NCI-H82 (cell line): ENCODE measurements around the gene TFAP2B.

ENCODE experiments used
- DNase-seq: peaks from one replicate; lab custom pipeline; 2025; lab: John Stamatoyannopoulos, UW

The TFAP2B gene

DNA sequence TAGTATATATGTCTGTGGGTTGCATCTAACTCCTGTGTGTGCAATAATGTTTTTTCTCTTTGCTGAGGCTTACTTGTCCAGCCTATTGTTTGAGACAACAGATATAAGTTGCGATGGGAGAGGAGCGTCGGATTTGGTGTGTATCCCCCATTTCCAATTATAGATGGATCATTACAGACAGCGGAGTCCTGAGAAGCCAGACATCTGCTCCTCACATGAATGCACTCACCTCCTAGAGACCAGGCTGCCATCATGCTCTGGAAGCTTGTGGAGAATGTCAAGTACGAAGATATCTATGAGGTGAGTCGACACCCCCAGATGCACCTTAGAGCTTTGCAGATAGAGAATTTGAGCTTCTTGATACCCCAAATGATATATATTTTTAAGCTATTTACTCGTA is at the start of gene TFAP2B:
TFAP2B (plus strand) TSS at position 199 of the 400 bp plus-strand sequence; CDS start at position 220, 21 bp downstream.
- peak; percentile 25 for DNase-seq

DNA sequence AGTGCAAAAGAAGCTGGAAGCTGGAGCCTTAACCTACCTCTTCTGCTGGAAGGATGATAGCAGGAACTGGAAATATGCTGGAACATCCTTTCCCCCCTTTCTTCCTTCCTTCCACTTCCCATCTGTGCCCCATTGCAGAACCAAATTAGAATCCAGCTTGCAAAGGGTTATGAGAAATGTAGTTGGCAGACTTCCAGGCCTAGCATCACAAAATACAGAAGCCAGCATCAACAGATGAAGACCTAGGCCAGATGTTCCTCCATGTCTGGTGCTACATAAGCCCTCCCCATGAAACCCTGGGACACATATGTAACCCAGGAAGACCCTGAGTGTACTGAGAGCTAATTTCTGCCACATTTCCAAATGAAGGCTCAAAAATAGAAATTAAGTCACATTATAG is 40.0 kb upstream of the TFAP2B start:
- DNase-seq = peak; percentile 69

DNA sequence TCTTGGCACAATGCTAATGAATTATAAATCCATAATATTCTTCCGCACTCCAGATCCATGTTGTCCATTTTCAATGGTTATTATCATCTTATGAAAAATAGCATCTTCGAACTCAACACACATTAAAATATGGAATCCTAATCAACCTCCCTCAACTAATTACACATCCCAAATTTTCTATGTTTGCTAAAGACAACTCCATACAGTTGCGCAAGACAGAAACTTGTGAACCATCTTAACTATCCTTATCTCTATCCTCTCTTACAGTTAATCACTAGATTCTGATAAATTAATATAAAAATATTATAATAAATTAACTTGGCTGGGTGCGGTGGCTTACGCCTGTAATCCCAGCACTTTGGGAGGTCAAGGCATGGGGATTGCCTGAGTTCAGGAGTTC is 38.3 kb upstream of the TFAP2B start:
- no peak for DNase-seq

GRCh38 chr6:50785921-50786320 is 32.8 kb upstream of the TFAP2B start:
- DNase-seq = no peak

DNA sequence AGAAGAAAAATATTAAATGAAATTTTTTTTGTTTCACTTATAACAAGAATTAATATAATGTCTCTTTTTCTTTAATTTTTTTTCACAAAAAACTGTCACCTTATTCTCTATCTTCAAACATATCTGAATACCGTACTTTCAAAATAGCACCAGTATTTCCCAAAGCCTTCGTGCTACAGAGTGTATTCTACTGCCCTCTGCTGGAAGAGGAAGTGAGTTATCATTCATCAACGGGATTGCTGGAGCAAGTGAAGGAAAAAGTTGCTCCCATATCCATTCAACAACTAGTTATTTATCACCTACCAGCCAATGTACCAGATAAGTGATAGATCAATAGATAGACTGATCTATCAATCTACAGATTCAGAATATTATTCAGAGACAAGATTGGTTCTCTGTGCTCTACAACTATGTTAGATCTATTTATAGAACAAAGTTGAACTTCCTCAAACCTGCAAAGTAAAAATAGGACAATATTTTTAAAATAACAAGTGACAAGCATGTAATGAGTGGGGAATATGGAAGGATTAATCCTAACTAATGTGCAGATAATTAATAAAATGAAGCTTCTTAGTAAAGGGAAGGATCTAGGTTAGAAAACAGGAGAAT is 26.7 kb upstream of the TFAP2B start:
- peak; percentile 83 for DNase-seq

DNA sequence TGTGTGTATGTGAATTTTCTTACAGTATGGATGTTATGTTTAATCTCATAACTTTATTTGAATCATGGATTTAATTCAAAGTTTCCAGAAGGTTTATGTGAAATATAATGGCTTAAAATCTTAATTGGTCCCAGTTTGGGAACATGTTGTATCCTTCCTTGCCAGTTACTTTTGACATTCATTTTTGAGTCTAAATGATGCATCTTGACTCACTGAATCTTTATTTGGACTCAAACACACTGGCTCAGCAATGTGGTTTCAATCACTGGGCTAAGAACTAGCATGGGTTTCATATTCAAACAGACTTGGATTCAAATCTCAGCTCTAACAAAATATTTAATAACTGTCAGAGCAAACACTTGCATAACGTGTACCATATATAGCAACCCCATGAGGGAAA is 25.9 kb upstream of the TFAP2B start:
- no peak for DNase-seq

DNA sequence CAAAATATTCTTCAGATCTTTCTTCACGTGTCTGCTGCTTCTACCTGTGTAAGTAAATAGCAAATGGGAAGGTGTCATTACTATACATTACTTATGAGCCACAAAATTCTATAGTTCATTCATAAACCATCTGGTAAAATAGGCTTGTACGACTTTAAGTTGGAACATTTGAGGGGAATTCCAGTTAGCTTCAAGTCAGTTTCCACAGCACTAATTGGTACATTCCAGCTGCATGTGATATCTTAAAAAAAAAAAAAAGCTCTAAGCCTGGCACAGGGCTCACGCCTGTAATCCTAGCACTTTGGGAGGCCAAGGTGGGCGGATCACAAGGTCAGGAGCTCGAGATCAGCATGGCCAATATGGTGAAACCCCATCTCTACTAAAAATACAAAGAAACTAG is 23.1 kb upstream of the TFAP2B start:
- no peak for DNase-seq

GRCh38 chr6:50804283-50804682 is 14.4 kb upstream of the TFAP2B start:
- DNase-seq = no peak

DNA sequence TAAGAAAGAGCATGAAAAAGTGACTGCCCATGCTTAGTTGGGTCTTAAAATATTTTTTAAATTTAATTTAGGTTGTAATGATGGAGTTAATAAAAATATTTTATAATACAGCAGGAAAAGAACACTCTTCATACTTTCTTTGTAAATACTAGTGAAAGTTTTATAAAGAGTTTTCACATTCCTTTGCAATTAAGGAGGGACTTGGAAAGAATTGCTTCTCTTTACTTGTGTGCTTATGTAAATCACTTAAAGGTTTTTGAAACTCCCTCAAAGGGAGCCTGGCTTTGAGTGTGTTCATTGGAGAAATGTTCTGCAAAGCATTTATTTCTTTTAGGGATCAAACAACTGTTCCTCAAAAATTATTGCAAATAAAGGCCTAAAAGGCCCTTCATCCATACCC is 11.6 kb upstream of the TFAP2B start:
- DNase-seq = no peak

DNA sequence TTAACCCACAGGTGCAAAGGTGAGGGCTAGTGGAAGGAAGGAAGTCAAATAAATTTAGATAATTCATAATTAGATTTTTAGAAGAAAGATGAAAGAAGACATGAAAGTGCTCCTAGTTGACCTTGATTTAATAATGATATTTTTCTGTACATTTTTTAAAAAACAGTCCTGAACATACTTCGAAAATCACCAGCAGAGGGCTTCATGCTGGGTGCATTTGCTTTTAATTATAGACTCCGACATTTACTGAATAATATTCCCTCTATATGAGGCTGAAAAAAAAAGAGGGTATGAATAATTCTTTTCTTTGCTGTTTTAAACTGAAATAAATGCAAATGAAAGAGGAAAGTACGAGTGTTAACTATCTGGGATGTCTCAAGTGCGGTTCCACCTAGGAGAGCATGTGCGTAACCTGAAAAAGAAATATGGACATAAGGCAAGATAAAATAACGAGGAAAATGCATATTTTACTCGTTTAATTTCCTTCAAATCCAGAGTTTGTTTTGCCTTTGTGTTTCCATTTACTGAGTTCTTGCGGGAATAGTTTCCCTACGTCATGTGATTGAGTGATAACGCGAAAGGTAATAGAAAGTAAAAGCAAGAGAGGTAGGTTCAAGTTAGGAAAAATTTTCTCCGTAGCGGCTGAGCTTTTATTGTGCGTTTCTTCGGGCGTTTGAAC is 3.1 kb upstream of the TFAP2B start:
- no peak for DNase-seq

DNA sequence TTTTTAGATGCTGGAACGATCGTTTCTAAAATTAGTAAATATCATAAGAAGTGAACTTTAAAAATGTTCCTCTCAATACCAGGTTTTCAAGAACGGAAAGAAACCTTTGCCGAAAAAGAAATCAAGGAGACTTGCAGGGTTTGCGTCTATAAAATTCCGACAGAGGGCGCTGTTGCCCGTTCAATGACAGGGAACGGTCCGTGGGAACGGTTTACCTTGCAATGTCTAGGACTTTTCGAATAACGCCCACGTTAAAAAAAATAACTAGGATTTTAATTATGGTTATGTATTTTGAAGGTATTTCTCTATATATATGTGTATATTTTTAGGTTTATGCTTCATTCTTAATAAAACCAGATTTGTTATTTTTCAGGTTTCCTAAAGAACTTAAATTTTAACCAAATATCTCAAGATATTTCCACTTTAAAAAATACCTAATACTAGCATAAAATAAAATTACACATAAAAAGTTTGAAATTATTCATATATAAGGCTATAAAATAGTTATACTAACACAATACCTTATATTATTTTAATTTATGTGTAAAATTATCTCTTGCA is 2.5 kb upstream of the TFAP2B start:
- peak; percentile 88 for DNase-seq

DNA sequence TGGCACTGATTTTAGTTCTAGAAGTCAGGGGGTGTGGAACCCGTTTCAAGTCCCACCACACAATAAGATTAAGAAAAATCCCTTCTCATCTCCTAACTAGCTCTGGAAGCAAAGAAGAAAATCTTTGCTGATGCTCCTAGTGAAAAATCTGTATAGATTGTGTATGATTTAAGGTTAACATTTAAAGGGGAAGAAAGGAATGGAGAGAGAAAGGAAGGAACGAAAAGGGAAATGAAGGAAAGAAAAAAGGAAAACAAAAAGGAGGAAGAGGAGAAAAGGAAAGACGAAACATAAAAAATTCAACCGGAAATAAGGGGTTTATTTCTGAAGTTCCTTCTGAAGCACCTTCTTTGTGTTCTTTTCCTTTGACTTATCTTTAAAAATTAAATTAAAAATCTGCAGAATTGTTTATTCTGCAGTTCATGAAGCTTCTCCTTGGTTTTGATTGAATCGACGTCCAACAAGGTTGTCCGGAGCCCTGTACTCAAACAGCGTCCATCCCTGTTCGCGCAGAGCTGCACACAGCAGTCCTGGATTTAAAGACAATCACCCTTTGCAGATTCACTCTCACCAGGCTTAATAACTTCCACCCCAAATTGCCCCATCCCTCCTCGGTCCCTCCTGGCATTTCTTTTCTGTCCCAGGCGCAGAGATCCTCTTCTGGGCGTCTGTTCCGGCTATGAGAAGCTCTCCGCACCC is 1.6 kb upstream of the TFAP2B start:
- peak; percentile 12 for DNase-seq

GRCh38 chr6:50817646-50817950 is 1.1 kb upstream of the TFAP2B start:
- no peak for DNase-seq

- DNase-seq = no peak
These were observed 651 bp upstream of the TFAP2B start for GRCh38 chr6:50818020-50818419.

GRCh38 chr6:50819466-50819903 is 814 bp downstream of the TFAP2B start:
- peak; percentile 23 for DNase-seq

DNA sequence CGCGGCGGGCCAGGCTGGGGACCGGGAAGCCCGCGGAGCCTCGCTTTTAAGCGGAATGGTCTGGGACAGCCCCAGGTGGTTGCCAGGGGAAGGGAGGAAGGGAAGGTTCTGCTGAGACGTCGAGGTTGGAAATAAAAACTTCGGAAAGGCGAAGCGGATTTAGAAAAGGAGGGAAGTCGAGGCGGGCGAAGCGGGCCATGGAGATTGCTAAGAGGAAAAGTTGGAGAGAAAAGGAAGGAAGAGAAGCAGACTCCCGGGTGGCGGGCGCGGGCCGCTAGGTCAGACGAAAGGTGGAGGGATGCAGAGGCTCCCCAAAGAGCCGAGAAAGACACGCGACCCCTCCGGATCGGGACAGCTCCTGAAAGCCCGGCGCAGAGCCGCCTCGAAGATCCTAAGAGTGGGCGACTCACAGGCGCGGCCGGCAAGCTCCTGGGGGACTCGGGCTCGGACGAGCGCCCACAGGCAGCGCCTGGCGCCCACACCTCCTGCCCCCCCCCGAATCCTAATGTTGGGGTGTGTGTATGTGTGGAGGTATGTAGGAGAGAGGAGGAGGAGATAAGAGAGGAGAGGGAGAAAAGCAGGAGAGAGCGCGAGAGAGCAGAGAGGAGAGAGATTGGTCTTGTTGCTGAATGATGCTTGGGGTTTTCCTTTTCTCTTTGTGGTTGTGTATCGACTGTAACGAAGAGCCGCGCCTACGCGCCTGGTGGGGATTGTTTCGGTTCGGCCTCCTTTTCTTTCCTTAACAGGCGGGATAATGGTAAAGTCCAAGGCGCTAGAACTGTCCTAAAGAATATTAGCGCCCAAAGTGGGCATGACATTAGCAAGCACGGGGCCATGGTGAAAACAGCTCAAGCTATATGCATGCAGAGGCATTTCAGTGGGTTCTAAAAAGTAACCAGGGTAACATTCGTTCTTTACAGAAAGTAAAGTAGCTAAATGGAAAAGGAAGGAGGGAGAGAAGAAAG is 1.5 kb downstream of the TFAP2B start:
- no peak for DNase-seq

- no peak for DNase-seq
These were observed 2.2 kb downstream of the TFAP2B start for GRCh38 chr6:50820869-50821264.

DNA sequence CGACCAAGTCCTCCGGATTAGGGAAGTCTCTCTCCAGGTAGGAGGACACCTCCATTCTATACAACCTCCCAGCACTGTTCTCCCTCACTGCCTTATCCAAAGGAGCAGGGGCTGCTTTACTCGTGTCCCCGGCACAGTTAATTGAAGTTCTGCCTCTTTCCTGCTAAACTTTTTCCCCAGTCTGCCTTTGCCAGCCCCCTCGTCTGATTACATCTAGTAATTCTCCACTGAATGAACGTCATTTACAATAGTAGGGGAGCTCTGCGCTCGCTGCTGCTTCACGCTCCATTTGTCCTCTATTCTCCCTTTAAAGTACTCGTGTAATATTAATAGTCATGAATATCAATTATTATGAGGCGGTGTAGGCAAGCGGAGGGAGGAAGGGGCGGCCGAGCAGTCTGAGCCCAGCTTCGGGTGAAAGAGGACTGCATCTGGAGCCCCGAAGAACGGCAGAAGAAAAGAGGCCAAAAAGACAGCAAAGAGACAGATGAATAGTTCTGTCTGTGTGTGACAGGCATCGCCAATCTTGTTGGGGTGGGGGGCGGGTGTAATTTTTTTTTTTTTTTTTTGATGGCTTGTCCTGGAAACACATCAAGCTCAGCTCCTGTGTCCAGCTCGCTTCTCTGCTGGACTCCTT is 2.9 kb downstream of the TFAP2B start:
- DNase-seq = no peak

- DNase-seq = peak; percentile 4
These were observed 3.4 kb downstream of the TFAP2B start for GRCh38 chr6:50822078-50822476.

DNA sequence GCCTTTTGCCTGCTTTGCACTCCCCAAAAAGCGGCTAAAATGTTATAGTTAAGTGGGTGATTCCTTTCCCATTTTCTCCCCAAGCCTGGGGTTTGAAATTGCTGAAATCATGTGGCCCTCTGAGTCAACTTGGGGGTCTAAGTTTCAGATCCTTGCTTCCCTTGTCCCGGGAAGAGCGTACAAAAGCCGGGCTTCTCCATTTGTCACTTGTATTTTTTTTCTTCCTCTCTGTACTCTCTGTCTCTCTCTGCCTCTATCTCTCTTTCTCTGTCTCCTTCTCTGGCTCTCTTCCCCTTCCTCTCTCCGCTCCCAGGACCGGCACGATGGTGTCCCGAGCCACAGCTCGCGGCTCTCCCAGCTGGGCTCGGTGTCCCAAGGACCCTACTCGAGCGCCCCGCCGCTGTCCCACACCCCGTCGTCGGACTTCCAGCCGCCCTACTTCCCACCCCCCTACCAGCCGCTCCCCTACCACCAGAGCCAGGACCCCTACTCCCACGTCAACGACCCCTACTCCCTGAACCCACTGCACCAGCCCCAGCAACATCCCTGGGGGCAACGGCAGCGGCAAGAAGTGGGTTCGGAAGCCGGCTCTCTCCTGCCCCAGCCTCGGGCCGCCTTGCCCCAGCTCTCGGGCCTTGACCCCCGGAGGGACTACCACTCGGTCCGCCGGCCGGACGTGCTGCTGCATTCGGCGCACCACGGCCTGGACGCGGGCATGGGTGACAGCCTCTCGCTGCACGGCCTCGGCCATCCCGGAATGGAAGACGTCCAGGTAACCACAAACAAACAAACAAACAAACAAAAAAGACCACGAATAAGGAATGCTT is 4.6 kb downstream of the TFAP2B start:
- DNase-seq = no peak

GRCh38 chr6:50824552-50824951 is 5.9 kb downstream of the TFAP2B start:
- no peak for DNase-seq
